Activated T-cell treated with anti-CD3 and anti-CD28 coated beads, Interleukin-2, amount 50 U/mL, for 24 hours (primary cell): Measurements from ENCODE around the gene LTBP4.
A peak's percentile ranks its signal among the peaks of the same experiment; 100 is the strongest.

Source experiments
- DNase-seq: peaks from one replicate; pipeline ENCODE4 v3.0.0-alpha.2; 2020
- H3K27ac Mint-ChIP-seq: 2 replicates; pipeline ENCODE4 v1.8.0; 2020; ENCODE audit warnings: mild to moderate bottlenecking, mixed read lengths
- H3K27me3 Mint-ChIP-seq: 2 replicates; pipeline ENCODE4 v1.8.0; 2020; ENCODE audit warnings: mixed read lengths
- H3K36me3 Mint-ChIP-seq: 2 replicates; pipeline ENCODE4 v1.8.0; 2020; ENCODE audit warnings: low read depth, mixed read lengths
- H3K4me1 Mint-ChIP-seq: 2 replicates; pipeline ENCODE4 v1.8.0; 2020; ENCODE audit warnings: low read depth, mixed read lengths
- H3K4me3 Mint-ChIP-seq: 2 replicates; pipeline ENCODE4 v1.8.0; 2020; ENCODE audit warnings: mild to moderate bottlenecking, moderate library complexity, mixed read lengths
- H3K9me3 Mint-ChIP-seq: 2 replicates; pipeline ENCODE4 v1.8.0; 2020; ENCODE audit warnings: mixed read lengths

Gene LTBP4

DNA sequence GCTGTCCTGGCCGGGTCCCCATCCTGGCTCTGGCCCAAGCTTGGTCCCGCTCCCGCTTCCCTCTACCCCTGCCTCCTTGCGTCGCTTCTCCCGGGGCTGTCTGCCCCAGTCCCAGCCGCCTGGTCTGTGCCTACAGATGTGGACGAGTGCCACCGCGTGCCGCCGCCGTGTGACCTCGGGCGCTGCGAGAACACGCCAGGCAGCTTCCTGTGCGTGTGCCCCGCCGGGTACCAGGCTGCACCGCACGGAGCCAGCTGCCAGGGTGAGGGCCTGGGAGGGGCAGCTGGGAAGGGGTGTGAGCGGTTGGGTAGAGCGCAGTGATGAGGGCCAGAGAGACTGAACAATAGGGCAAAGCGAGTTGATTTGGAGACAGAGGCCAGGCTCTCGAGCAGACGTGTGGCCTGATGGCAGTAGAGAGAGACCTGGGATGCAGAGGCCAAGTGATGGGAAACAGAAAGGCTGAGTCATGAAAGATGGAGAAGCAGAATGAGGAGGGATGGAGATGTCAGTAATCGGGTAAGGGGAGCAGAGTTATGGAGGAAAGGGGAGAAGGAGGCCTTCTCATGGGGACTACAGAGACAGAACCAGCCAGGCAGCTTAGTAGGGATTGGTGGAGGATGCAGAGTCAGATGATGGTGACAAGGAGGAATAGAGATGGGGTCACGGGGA, 9.4 kb downstream of the LTBP4 start:
- Mint-ChIP-seq H3K9me3 (no peaks in the 10 kb centered on the region), H3K27ac (peak overlapping the region; percentile 97), H3K36me3 (peaks cover 15% of the 10 kb centered on the region), H3K4me1 (peaks cover 70% of the 10 kb centered on the region), H3K4me3 (peak overlapping the region; percentile 94), H3K27me3 (no peaks in the 10 kb centered on the region)
- DNase-seq = no peak

GRCh38 chr19:40611096-40611495, 9.9 kb downstream of the LTBP4 start:
- no peak for DNase-seq
- Mint-ChIP-seq H3K36me3 (peaks cover 21% of the 10 kb centered on the region), H3K27me3 (no peaks in the 10 kb centered on the region), H3K4me3 (peak overlapping the region; percentile 94), H3K4me1 (peaks cover 70% of the 10 kb centered on the region), H3K9me3 (no peaks in the 10 kb centered on the region), H3K27ac (peak overlapping the region; percentile 97)

DNA sequence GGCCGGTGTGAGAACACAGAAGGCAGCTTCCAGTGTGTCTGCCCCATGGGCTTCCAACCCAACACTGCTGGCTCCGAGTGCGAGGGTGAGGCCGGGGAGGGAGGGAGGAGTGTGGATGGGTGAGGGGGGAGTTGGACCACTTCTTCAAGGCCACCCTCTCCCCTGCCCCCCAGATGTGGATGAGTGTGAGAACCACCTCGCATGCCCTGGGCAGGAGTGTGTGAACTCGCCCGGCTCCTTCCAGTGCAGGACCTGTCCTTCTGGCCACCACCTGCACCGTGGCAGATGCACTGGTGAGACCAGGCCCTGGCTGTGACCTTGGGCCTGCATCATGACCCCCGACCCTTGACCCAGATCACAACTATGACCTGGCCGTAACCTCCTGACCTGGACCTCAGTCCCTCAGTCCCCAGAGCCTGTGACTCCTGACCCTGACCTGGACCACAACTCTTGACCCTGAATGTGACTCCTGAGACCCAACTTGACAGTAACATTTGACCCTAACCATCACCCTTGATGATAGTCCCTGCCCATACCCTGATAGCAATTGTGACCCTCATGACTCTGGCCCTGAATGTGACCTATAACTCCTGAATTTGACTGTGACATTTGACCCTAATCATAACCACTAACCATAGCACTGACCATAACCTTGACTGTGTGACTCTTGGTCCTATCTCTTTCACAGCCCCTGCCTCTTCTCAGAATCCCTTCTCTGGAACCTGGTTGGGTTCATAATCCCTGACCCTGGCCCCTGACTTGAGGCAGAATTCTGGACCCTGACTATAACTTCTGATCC, 10.9 kb downstream of the LTBP4 start:
- Mint-ChIP-seq H3K4me3 (peak overlapping the region; percentile 94), H3K4me1 (peaks cover 69% of the 10 kb centered on the region), H3K27ac (peak overlapping the region; percentile 100), H3K27me3 (no peaks in the 10 kb centered on the region), H3K9me3 (no peaks in the 10 kb centered on the region), H3K36me3 (peaks cover 30% of the 10 kb centered on the region)
- DNase-seq = no peak

GRCh38 chr19:40612831-40613689, 11.9 kb downstream of the LTBP4 start:
- H3K4me1 Mint-ChIP-seq = peaks cover 68% of the 10 kb centered on the region
- peaks cover 36% of the 10 kb centered on the region for H3K36me3 Mint-ChIP-seq

GRCh38 chr19:40613690-40614621, 12.8 kb downstream of the LTBP4 start:
- no peaks in the 10 kb centered on the region for H3K27me3 Mint-ChIP-seq
- H3K9me3 Mint-ChIP-seq = no peaks in the 10 kb centered on the region
- peaks cover 65% of the 10 kb centered on the region for H3K4me1 Mint-ChIP-seq
- peak overlapping the region; percentile 100 for H3K27ac Mint-ChIP-seq
- H3K4me3 Mint-ChIP-seq = peak overlapping the region; percentile 94
- DNase-seq = peak; percentile 90
- peaks cover 45% of the 10 kb centered on the region for H3K36me3 Mint-ChIP-seq

More at GRCh38 chr19:40612831-40613689, 11.9 kb downstream of the LTBP4 start:
- H3K4me3 Mint-ChIP-seq = peak overlapping the region; percentile 94
- peak; percentile 89 for DNase-seq
- no peaks in the 10 kb centered on the region for H3K9me3 Mint-ChIP-seq
- H3K27me3 Mint-ChIP-seq = no peaks in the 10 kb centered on the region
- peak overlapping the region; percentile 100 for H3K27ac Mint-ChIP-seq

- peak overlapping the region; percentile 100 for H3K27ac Mint-ChIP-seq
- H3K9me3 Mint-ChIP-seq = no peaks in the 10 kb centered on the region
- peaks cover 53% of the 10 kb centered on the region for H3K36me3 Mint-ChIP-seq
- H3K4me3 Mint-ChIP-seq = peak overlapping the region; percentile 94
- H3K4me1 Mint-ChIP-seq = peaks cover 67% of the 10 kb centered on the region
- peak; percentile 97 for DNase-seq
- no peaks in the 10 kb centered on the region for H3K27me3 Mint-ChIP-seq
Observed at GRCh38 chr19:40614622-40615411, 13.6 kb downstream of the LTBP4 start.

GRCh38 chr19:40616178-40616577, 15.0 kb downstream of the LTBP4 start:
- Mint-ChIP-seq H3K27ac (peak overlapping the region; percentile 100), H3K4me3 (peak overlapping the region; percentile 94), H3K27me3 (no peaks in the 10 kb centered on the region), H3K4me1 (peaks cover 58% of the 10 kb centered on the region), H3K9me3 (no peaks in the 10 kb centered on the region), H3K36me3 (peaks cover 63% of the 10 kb centered on the region)
- no peak for DNase-seq

DNA sequence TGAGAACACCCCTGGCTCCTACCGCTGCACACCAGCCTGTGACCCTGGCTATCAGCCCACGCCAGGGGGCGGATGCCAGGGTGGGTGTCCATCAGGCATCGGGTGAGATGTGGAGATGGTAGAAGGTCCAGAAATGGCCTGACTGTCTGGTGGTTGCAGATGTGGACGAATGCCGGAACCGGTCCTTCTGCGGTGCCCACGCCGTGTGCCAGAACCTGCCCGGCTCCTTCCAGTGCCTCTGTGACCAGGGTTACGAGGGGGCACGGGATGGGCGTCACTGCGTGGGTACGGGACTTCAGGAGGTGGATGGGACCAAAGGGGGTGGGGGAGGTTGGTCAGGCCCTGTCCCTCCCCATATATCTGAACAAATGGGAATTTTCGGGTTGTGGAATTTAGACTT, 15.8 kb downstream of the LTBP4 start:
- Mint-ChIP-seq H3K27ac (peak overlapping the region; percentile 81), H3K36me3 (peaks cover 71% of the 10 kb centered on the region), H3K4me3 (no peak overlapping the region), H3K4me1 (peaks cover 57% of the 10 kb centered on the region), H3K9me3 (no peaks in the 10 kb centered on the region), H3K27me3 (no peaks in the 10 kb centered on the region)
- DNase-seq = no peak

GRCh38 chr19:40617961-40618360, 16.8 kb downstream of the LTBP4 start:
- Mint-ChIP-seq H3K27me3 (no peaks in the 10 kb centered on the region), H3K4me1 (peaks cover 46% of the 10 kb centered on the region), H3K9me3 (no peaks in the 10 kb centered on the region), H3K4me3 (no peak overlapping the region), H3K27ac (peak overlapping the region; percentile 66), H3K36me3 (peaks cover 80% of the 10 kb centered on the region)
- DNase-seq = no peak

- no peaks in the 10 kb centered on the region for H3K27me3 Mint-ChIP-seq
- peaks cover 40% of the 10 kb centered on the region for H3K4me1 Mint-ChIP-seq
- H3K36me3 Mint-ChIP-seq = peaks cover 85% of the 10 kb centered on the region
- no peaks in the 10 kb centered on the region for H3K9me3 Mint-ChIP-seq
- peak overlapping the region; percentile 83 for H3K27ac Mint-ChIP-seq
- H3K4me3 Mint-ChIP-seq = no peak overlapping the region
- no peak for DNase-seq
Observed at GRCh38 chr19:40619333-40620160, 18.4 kb downstream of the LTBP4 start.

DNA sequence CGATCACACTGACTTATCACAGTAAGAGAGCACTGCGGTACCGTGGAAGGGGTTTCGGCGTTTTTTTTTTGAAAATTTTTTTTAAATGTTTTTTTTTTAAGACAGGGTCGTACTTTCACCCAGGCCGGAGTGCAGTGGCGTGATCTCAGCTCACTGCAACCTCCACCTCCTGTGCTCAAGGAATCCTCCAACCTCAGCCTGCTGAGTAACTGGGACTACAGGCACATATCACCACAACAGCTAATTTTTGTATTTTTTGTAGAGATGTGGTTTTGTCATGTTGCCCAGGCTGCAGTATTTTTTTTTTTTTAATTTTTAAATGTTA, 19.0 kb downstream of the LTBP4 start:
- H3K27me3 Mint-ChIP-seq = no peaks in the 10 kb centered on the region
- no peaks in the 10 kb centered on the region for H3K9me3 Mint-ChIP-seq
- no peak overlapping the region for H3K4me3 Mint-ChIP-seq
- no peak for DNase-seq
- H3K4me1 Mint-ChIP-seq = peaks cover 39% of the 10 kb centered on the region
- peaks cover 85% of the 10 kb centered on the region for H3K36me3 Mint-ChIP-seq
- H3K27ac Mint-ChIP-seq = peak overlapping the region; percentile 83

DNA sequence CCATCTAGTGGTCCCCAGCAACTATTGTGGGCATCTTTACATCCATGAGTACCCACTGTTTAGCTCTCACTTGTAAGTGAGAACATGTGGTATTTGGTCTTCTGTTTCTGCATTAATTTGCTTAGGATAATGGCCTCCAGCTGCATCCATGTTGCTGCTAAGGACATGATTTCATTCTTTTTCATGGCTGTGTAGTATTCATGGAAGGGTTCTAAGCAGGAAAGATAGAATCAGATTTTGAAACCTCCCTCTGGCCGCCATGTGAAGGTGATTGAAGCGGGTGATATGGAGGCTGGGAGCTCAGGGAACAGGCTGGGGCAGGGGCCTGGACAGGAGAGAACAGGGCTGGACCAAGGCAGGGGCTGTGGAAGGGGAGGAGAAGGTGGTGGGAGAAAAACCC, 20.1 kb downstream of the LTBP4 start:
- H3K4me1 Mint-ChIP-seq = peaks cover 31% of the 10 kb centered on the region
- H3K9me3 Mint-ChIP-seq = no peaks in the 10 kb centered on the region
- peak overlapping the region; percentile 2 for H3K27ac Mint-ChIP-seq
- H3K4me3 Mint-ChIP-seq = no peak overlapping the region
- no peaks in the 10 kb centered on the region for H3K27me3 Mint-ChIP-seq
- DNase-seq = no peak
- H3K36me3 Mint-ChIP-seq = peaks cover 85% of the 10 kb centered on the region
